Common myeloid progenitor, CD34-positive (primary cell): ENCODE results near the gene ZBTB21.

Experiments
- CTCF ChIA-PET: fragments of 350-600 bp; sonication (Branson Sonifier 250); formaldehyde crosslinking; loops from one replicate; lab custom pipeline; 2021; ENCODE audit warnings: antibody characterized with exemption; lab: Charles Lee
- POLR2A ChIA-PET: fragments of 350-600 bp; sonication (Branson Sonifier 250); formaldehyde crosslinking; loops from one replicate; lab custom pipeline; 2021; ENCODE audit warnings: antibody characterized with exemption; lab: Charles Lee
- DNase-seq, 3 donors: peaks; one replicate each; pipeline versions ENCODE4 v3.0.0 to v3.0.0-alpha.2; 2013
- H3K27ac ChIP-seq, 2 experiments: 1 replicate in 1 of 2; 2 replicates in 1 of 2; pipeline ENCODE4 v1.7.0; 2013; ENCODE audit warnings: inconsistent platforms in 2 of 2, low read length in 2 of 2, mild to moderate bottlenecking in 2 of 2, low read depth in 1 of 2, moderate library complexity in 1 of 2; ENCODE audit not compliant: severe bottlenecking in 2 of 2, insufficient read depth in 1 of 2, poor library complexity in 1 of 2
- H3K27me3 ChIP-seq, 5 experiments: replicated peaks in 2 of 5; 1 replicate in 3 of 5; 2 replicates in 2 of 5; pipeline versions ENCODE4 v1.6.1 to v1.7.0; 2013; ENCODE audit warnings: low read length in 4 of 5, mild to moderate bottlenecking in 2 of 5, moderate library complexity in 2 of 5, inconsistent platforms in 1 of 5; ENCODE audit not compliant: insufficient read depth in 5 of 5, control insufficient read depth in 4 of 5
- H3K36me3 ChIP-seq, 4 experiments: 1 replicate in 2 of 4; 2 replicates in 2 of 4; pipeline versions ENCODE4 v1.6.1 to v1.7.0; 2013; ENCODE audit warnings: low read length in 3 of 4, control low read depth in 1 of 4, mild to moderate bottlenecking in 1 of 4; ENCODE audit not compliant: control insufficient read depth in 4 of 4, insufficient read depth in 4 of 4
- H3K4me1 ChIP-seq, 4 experiments: 1 replicate in 3 of 4; 2 replicates in 1 of 4; pipeline versions ENCODE4 v1.6.1 to v1.7.1; 2013; ENCODE audit warnings: low read length in 3 of 4, mild to moderate bottlenecking in 3 of 4, control low read depth in 1 of 4, inconsistent platforms in 1 of 4, moderate library complexity in 1 of 4; ENCODE audit not compliant: control insufficient read depth in 4 of 4, insufficient read depth in 4 of 4; ENCODE audit errors: control extremely low read depth in 1 of 4
- H3K4me3 ChIP-seq, 7 experiments: 1 replicate in 4 of 7; 2 replicates in 3 of 7; pipeline versions ENCODE4 v1.5.1 to v1.7.0; 2013; ENCODE audit warnings: mild to moderate bottlenecking in 7 of 7, low read length in 6 of 7, moderate library complexity in 6 of 7, inconsistent platforms in 2 of 7, low read depth in 2 of 7, control low read depth in 1 of 7; ENCODE audit not compliant: insufficient read depth in 4 of 7, control insufficient read depth in 1 of 7; ENCODE audit errors: extremely low read depth in 1 of 7
- H3K9me3 ChIP-seq, 5 experiments: 1 replicate in 4 of 5; 2 replicates in 1 of 5; pipeline versions ENCODE4 v1.6.1 to v1.7.1; 2013; ENCODE audit warnings: low read length in 4 of 5, mild to moderate bottlenecking in 2 of 5, inconsistent platforms in 1 of 5, low read depth in 1 of 5, moderate library complexity in 1 of 5; ENCODE audit not compliant: control insufficient read depth in 4 of 5, insufficient read depth in 2 of 5; ENCODE audit errors: control extremely low read depth in 1 of 5
- WGBS: methylation state at CpG from one replicate; pipeline ENCODE4 v1.1.5; 2013; ENCODE audit not compliant: insufficient coverage; 5-methylcytosine and 5-hydroxymethylcytosine counted together

The ZBTB21 gene

GRCh38 chr21:42022091-42022430 lies 11.9 kb upstream of the ZBTB21 start:
- DNase-seq: no peak
- ChIA-PET CTCF (no interaction called here), POLR2A (no interaction called here)
- no peaks in the 10 kb centered on the region for H3K9me3 ChIP-seq
- H3K4me1 ChIP-seq: peaks cover 0 to 2% (median under 1%) of the 10 kb centered on the region in 4 experiments
- no peaks in the 10 kb centered on the region for H3K27me3 ChIP-seq
- H3K4me3 ChIP-seq: no peak overlapping the region
- 95% methylated on average over 11 of the region's 12 CpGs for WGBS
- H3K36me3 ChIP-seq: no peaks in the 10 kb centered on the region
- no peak overlapping the region for H3K27ac ChIP-seq

DNA sequence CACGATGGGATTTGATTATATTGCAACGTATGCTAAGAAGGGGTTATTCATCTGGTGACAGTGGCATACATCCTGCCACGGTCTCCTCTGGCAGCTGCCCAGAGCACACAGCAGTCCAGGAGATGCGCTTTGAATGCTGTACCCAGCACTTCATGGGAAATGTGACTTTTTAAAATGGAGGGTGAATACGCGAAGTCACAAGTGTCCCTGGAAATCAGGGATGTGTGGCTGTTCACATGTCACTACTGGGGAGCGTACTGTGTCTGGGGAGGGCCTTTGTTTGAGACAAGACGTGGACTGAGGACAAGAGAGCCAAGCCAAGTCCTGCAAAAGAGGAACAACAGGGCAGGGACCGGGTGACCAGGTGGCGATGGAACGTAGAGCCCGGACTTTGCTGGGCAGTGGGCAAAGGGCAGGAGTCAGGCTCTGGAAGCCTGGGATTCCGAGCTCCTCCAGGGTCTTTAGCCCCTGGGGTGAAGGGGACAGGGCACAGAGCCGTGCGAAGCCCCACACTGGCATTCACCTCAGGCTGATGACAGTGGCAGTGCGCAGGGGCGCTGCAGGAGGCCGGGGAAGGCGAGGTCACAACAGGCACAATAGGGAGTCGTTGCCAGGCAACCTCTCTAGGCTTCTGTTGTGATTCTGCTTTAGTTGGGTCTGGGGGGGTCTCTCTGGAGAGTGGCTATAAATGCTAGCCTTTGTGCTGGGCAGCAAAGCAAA lies 11.4 kb upstream of the ZBTB21 start:
- Histone ChIP-seq H3K36me3 (no peaks in the 10 kb centered on the region), H3K4me1 (no peaks in the 10 kb centered on the region), H3K27me3 (no peaks in the 10 kb centered on the region), H3K9me3 (no peaks in the 10 kb centered on the region), H3K27ac (no peak overlapping the region), H3K4me3 (no peak overlapping the region)
- ChIA-PET CTCF (interaction anchor here (0.9 to 2.1 kb wide), 4 partner anchors 10 to 96 kb away, joined by 4 to 5 read pairs (median 4); no protein-coding TSS in a partner anchor), POLR2A (no interaction called here)
- WGBS: 94% methylated on average over 16 of the region's 20 CpGs
- no peak for DNase-seq

GRCh38 chr21:42019706-42020105 lies 9.5 kb upstream of the ZBTB21 start:
- Histone ChIP-seq H3K27ac (no peak overlapping the region), H3K4me3 (no peak overlapping the region), H3K27me3 (no peaks in the 10 kb centered on the region), H3K9me3 (peaks cover 0 to 2% (median 0%) of the 10 kb centered on the region in 5 experiments), H3K4me1 (no peaks in the 10 kb centered on the region), H3K36me3 (no peaks in the 10 kb centered on the region)
- WGBS: 68% methylated on average over 6 of the region's 6 CpGs
- no peak for DNase-seq
- ChIA-PET CTCF (interaction anchor here (0.8 to 2.1 kb wide), 3 partner anchors 71 to 98 kb away, joined by 3 to 5 read pairs (median 4); no protein-coding TSS in a partner anchor), POLR2A (no interaction called here)

DNA sequence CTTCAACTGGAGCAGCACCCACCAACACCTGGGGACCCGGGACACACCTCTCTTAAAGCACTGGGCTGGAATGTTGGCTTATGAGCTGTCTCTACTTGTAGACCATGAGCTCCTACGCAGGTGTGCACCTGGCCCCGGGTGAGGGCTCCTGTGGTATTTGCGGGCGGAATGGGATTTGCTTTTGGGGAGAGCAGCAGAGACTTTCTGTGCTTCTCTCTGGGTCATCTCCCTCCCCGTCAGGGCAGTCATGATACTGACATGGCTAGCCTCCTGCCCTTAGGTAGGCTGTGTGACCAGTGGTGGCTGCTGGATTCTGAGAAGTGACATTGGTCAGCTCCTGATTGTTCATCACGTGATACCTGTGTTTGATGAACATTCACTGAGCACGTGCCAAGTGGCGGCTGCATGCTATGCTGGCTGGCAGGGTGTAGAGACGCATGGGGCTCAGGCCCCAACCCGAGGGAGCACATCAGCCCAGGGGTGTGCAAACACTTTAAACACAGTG lies 9.0 kb upstream of the ZBTB21 start:
- Histone ChIP-seq H3K36me3 (no peaks in the 10 kb centered on the region), H3K27me3 (no peaks in the 10 kb centered on the region), H3K4me3 (no peak overlapping the region), H3K9me3 (peaks cover 0 to 4% (median 0%) of the 10 kb centered on the region in 5 experiments), H3K4me1 (no peaks in the 10 kb centered on the region), H3K27ac (no peak overlapping the region)
- 95% methylated on average over 7 of the region's 11 CpGs for WGBS
- POLR2A ChIA-PET: no interaction called here
- CTCF ChIA-PET: no interaction called here
- DNase-seq: no peak

DNA sequence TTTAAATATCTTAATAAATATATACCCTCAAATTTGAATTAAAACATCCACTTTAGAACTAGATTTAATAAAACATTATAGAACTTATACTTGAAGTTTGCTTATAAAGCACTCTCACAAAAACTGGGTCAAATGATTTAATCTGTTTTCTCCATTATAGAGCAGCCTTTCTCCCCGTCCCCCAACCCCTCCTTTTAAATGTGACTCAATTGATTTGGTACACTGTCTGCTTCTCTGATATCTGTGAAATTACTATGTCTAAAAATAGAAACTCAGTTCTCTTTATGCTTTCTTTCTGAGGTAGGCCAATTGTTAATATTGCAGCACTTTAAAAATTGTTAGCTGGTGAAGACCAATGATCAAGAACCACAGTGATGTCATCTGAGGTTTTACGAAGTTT lies 6.9 kb upstream of the ZBTB21 start:
- Histone ChIP-seq H3K4me1 (peaks cover 0 to 3% (median under 1%) of the 10 kb centered on the region in 4 experiments), H3K27me3 (no peaks in the 10 kb centered on the region), H3K27ac (no peak overlapping the region), H3K36me3 (no peaks in the 10 kb centered on the region), H3K4me3 (no peak overlapping the region), H3K9me3 (peaks cover 0 to 4% (median 0%) of the 10 kb centered on the region in 5 experiments)
- WGBS: no CpG with 5 or more reads among the region's 2 CpGs
- CTCF ChIA-PET: interaction anchor here (1.0 to 2.8 kb wide), 3 partner anchors 9 to 91 kb away, joined by 3 to 7 read pairs (median 5); no protein-coding TSS in a partner anchor
- POLR2A ChIA-PET: no interaction called here
- DNase-seq: no peak

GRCh38 chr21:42016364-42016985 lies 6.3 kb upstream of the ZBTB21 start:
- Histone ChIP-seq H3K27me3 (no peaks in the 10 kb centered on the region), H3K9me3 (peaks cover 0 to 4% (median 0%) of the 10 kb centered on the region in 5 experiments), H3K36me3 (no peaks in the 10 kb centered on the region), H3K4me1 (peaks cover 0 to 8% (median 5%) of the 10 kb centered on the region in 4 experiments), H3K27ac (no peak overlapping the region), H3K4me3 (no peak overlapping the region)
- no peak for DNase-seq
- CTCF ChIA-PET: interaction anchor here (1.0 to 2.8 kb wide), 3 partner anchors 9 to 91 kb away, joined by 3 to 7 read pairs (median 5); no protein-coding TSS in a partner anchor
- 96% methylated on average over 10 of the region's 19 CpGs for WGBS
- POLR2A ChIA-PET: no interaction called here

- CTCF ChIA-PET: interaction anchor here (0.7 to 1.5 kb wide), 3 partner anchors 32 to 94 kb away, joined by 4 read pairs; no protein-coding TSS in a partner anchor
- no peak overlapping the region for H3K27ac ChIP-seq
- no peaks in the 10 kb centered on the region for H3K27me3 ChIP-seq
- no peaks in the 10 kb centered on the region for H3K36me3 ChIP-seq
- H3K9me3 ChIP-seq: peaks cover 0 to 4% (median 0%) of the 10 kb centered on the region in 5 experiments
- POLR2A ChIA-PET: no interaction called here
- H3K4me3 ChIP-seq: no peak overlapping the region
- 94% methylated on average over 5 of the region's 7 CpGs for WGBS
- H3K4me1 ChIP-seq: peaks cover 0 to 16% (median 12%) of the 10 kb centered on the region in 4 experiments
- no peak for DNase-seq
Observed at GRCh38 chr21:42013931-42014330, 3.8 kb upstream of the ZBTB21 start.
